Fibroblast of lung (primary cell): ENCODE data around the gene DPP6.

Experiments used
- EZH2 ChIP-seq: IDR thresholded peaks from 2 replicates; pipeline ENCODE4 v1.5.1; 2012; ENCODE audit warnings: low read length, control low read depth, mild to moderate bottlenecking; ENCODE audit errors: missing control alignments
- TF ChIP-seq, protein P1 (sequence below), 2 donors: IDR thresholded peaks in 1 of 2; conservative IDR thresholded peaks in 1 of 2; 1 replicate in 1 of 2; 2 replicates in 1 of 2; pipeline ENCODE4 v1.5.1; 2011 to 2012; ENCODE audit warnings: low read length in 2 of 2, control low read depth in 1 of 2, inconsistent platforms in 1 of 2, low read depth in 1 of 2, mild to moderate bottlenecking in 1 of 2

DNA sequence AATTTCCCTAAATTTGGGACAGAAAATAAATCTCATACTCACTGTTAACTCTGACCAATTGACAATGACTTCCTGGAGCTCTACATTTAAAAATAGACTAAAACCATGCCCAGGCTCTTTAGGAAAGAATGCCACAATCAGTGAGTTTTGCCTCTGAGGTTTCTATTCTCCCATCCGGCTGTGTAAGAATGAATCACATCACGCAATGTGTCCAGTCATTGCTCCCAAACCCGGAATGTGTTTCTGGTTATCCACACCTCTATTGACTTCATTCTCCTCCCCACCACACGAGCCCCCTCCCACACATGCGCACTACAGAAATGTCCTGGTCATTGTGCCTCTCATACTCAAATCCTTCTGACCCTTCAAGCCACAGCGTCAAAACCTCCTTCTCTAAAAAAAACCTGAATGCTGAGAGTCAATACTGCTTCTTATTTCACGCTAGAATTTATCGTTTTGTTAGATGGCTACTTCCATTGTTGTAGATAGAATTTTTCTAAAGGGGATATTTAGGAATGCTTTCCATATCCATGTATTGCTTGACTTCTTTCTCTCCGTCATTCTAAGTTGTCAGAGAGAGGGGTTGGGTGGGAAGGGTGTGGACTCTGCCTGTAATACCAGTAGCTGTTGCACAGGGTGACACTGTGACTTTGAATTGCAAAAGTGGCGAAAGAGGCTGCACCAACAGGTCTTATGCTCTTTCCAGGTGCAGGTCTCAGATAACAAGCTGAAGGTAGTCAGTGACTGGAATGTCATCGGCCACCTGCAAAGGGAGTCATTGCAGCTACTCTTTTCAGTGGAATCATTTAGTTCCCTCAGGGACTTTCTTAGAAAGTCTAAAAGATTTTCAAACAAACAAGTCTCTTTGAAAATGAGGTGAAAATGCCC is 594.2 kb downstream of the DPP6 start:
- TF ChIP-seq, protein P1, sequence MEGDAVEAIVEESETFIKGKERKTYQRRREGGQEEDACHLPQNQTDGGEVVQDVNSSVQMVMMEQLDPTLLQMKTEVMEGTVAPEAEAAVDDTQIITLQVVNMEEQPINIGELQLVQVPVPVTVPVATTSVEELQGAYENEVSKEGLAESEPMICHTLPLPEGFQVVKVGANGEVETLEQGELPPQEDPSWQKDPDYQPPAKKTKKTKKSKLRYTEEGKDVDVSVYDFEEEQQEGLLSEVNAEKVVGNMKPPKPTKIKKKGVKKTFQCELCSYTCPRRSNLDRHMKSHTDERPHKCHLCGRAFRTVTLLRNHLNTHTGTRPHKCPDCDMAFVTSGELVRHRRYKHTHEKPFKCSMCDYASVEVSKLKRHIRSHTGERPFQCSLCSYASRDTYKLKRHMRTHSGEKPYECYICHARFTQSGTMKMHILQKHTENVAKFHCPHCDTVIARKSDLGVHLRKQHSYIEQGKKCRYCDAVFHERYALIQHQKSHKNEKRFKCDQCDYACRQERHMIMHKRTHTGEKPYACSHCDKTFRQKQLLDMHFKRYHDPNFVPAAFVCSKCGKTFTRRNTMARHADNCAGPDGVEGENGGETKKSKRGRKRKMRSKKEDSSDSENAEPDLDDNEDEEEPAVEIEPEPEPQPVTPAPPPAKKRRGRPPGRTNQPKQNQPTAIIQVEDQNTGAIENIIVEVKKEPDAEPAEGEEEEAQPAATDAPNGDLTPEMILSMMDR (conservative IDR thresholded peaks at IDR 0.05 in 1 of 2, IDR thresholded peaks at IDR 0.05 in 1 of 2; ENCODE audit: low read depth in 1 of 2, low read length in 2 of 2): no peak
- no peak for TF ChIP-seq EZH2
